ENCODE data around the gene STMN1.
"Not testable (repeated sequence)": the region's sequence is repeated elsewhere in the genome, so short reads cannot be mapped to it uniquely, and the experiment has no call there.

Gene STMN1
- 16.4 to 23.2 (median 18.3) reads per million in 3 donors for total RNA-seq

GRCh38 chr1:25905680-25906643, at the start of gene STMN1:
STMN1 (minus strand) TSS chr1:25906419; CDS start chr1:25904676, 1,743 bp downstream.
- H3K27ac ChIP-seq (ENCODE audit: insufficient read depth, low read length, poor library complexity, severe bottlenecking), result peak within 1 kb of the TSS; percentile 66
- peak within 1 kb of the TSS; percentile 70 for H3K4me3 ChIP-seq (ENCODE audit: insufficient read depth, low read depth, low read length, poor library complexity, severe bottlenecking)
- peaks cover 22% of the 10 kb centered on the region for H3K4me1 ChIP-seq (ENCODE audit: control insufficient read depth, insufficient read depth, low read length, poor library complexity, severe bottlenecking)
- H3K27me3 ChIP-seq (replicated peaks; ENCODE audit: control insufficient read depth, insufficient read depth, low read length, poor library complexity, severe bottlenecking), result no peaks in the 10 kb centered on the region
- no peaks in the 10 kb centered on the region for H3K9me3 ChIP-seq (ENCODE audit: control insufficient read depth, low read length)
- H3K36me3 ChIP-seq (ENCODE audit: control insufficient read depth, insufficient read depth, low read length), result no peaks in the 10 kb centered on the region
- DNase-seq, result peak; percentile 76 to 83 (median 80)

- no peak overlapping the region for H3K4me3 ChIP-seq (ENCODE audit: insufficient read depth, low read depth, low read length, poor library complexity, severe bottlenecking)
- no peak overlapping the region for H3K27ac ChIP-seq (ENCODE audit: insufficient read depth, low read length, poor library complexity, severe bottlenecking)
- H3K36me3 ChIP-seq (ENCODE audit: control insufficient read depth, insufficient read depth, low read length), result no peaks in the 10 kb centered on the region
- no peaks in the 10 kb centered on the region for H3K9me3 ChIP-seq (ENCODE audit: control insufficient read depth, low read length)
- no peak for DNase-seq
- no peaks in the 10 kb centered on the region for H3K4me1 ChIP-seq (ENCODE audit: control insufficient read depth, insufficient read depth, low read length, poor library complexity, severe bottlenecking)
- H3K27me3 ChIP-seq (replicated peaks; ENCODE audit: control insufficient read depth, insufficient read depth, low read length, poor library complexity, severe bottlenecking), result no peaks in the 10 kb centered on the region
These were observed 49.3 kb upstream of the STMN1 start for GRCh38 chr1:25955553-25955952.

GRCh38 chr1:25954282-25954938, 48.2 kb upstream of the STMN1 start:
- Histone ChIP-seq H3K27me3 (replicated peaks; ENCODE audit: control insufficient read depth, insufficient read depth, low read length, poor library complexity, severe bottlenecking) (no peaks in the 10 kb centered on the region), H3K4me3 (ENCODE audit: insufficient read depth, low read depth, low read length, poor library complexity, severe bottlenecking) (no peak overlapping the region), H3K27ac (ENCODE audit: insufficient read depth, low read length, poor library complexity, severe bottlenecking) (no peak overlapping the region), H3K36me3 (ENCODE audit: control insufficient read depth, insufficient read depth, low read length) (no peaks in the 10 kb centered on the region), H3K9me3 (ENCODE audit: control insufficient read depth, low read length) (no peaks in the 10 kb centered on the region), H3K4me1 (ENCODE audit: control insufficient read depth, insufficient read depth, low read length, poor library complexity, severe bottlenecking) (no peaks in the 10 kb centered on the region)
- DNase-seq, result no peak

GRCh38 chr1:25952841-25953401, 46.7 kb upstream of the STMN1 start:
- Histone ChIP-seq H3K4me3 (ENCODE audit: insufficient read depth, low read depth, low read length, poor library complexity, severe bottlenecking) (no peak overlapping the region), H3K9me3 (ENCODE audit: control insufficient read depth, low read length) (no peaks in the 10 kb centered on the region), H3K4me1 (ENCODE audit: control insufficient read depth, insufficient read depth, low read length, poor library complexity, severe bottlenecking) (no peaks in the 10 kb centered on the region), H3K36me3 (ENCODE audit: control insufficient read depth, insufficient read depth, low read length) (no peaks in the 10 kb centered on the region), H3K27ac (ENCODE audit: insufficient read depth, low read length, poor library complexity, severe bottlenecking) (no peak overlapping the region), H3K27me3 (replicated peaks; ENCODE audit: control insufficient read depth, insufficient read depth, low read length, poor library complexity, severe bottlenecking) (no peaks in the 10 kb centered on the region)
- no peak for DNase-seq

- no peak for DNase-seq
- Histone ChIP-seq H3K4me3 (ENCODE audit: insufficient read depth, low read depth, low read length, poor library complexity, severe bottlenecking) (no peak overlapping the region), H3K9me3 (ENCODE audit: control insufficient read depth, low read length) (no peaks in the 10 kb centered on the region), H3K36me3 (ENCODE audit: control insufficient read depth, insufficient read depth, low read length) (no peaks in the 10 kb centered on the region), H3K27me3 (replicated peaks; ENCODE audit: control insufficient read depth, insufficient read depth, low read length, poor library complexity, severe bottlenecking) (no peaks in the 10 kb centered on the region), H3K4me1 (ENCODE audit: control insufficient read depth, insufficient read depth, low read length, poor library complexity, severe bottlenecking) (no peaks in the 10 kb centered on the region), H3K27ac (ENCODE audit: insufficient read depth, low read length, poor library complexity, severe bottlenecking) (no peak overlapping the region)
These were observed 42.4 kb upstream of the STMN1 start for GRCh38 chr1:25948641-25949040.

- H3K9me3 ChIP-seq (ENCODE audit: control insufficient read depth, low read length), result no peaks in the 10 kb centered on the region
- no peak overlapping the region for H3K27ac ChIP-seq (ENCODE audit: insufficient read depth, low read length, poor library complexity, severe bottlenecking)
- H3K4me3 ChIP-seq (ENCODE audit: insufficient read depth, low read depth, low read length, poor library complexity, severe bottlenecking), result no peak overlapping the region
- H3K27me3 ChIP-seq (replicated peaks; ENCODE audit: control insufficient read depth, insufficient read depth, low read length, poor library complexity, severe bottlenecking), result no peaks in the 10 kb centered on the region
- H3K4me1 ChIP-seq (ENCODE audit: control insufficient read depth, insufficient read depth, low read length, poor library complexity, severe bottlenecking), result no peaks in the 10 kb centered on the region
- no peaks in the 10 kb centered on the region for H3K36me3 ChIP-seq (ENCODE audit: control insufficient read depth, insufficient read depth, low read length)
- DNase-seq, result no peak
These were observed 40.8 kb upstream of the STMN1 start for GRCh38 chr1:25947027-25947426.

GRCh38 chr1:25945761-25946160, 39.5 kb upstream of the STMN1 start:
- Histone ChIP-seq H3K36me3 (ENCODE audit: control insufficient read depth, insufficient read depth, low read length) (no peaks in the 10 kb centered on the region), H3K27me3 (replicated peaks; ENCODE audit: control insufficient read depth, insufficient read depth, low read length, poor library complexity, severe bottlenecking) (no peaks in the 10 kb centered on the region), H3K9me3 (ENCODE audit: control insufficient read depth, low read length) (no peaks in the 10 kb centered on the region), H3K27ac (ENCODE audit: insufficient read depth, low read length, poor library complexity, severe bottlenecking) (no peak overlapping the region), H3K4me3 (ENCODE audit: insufficient read depth, low read depth, low read length, poor library complexity, severe bottlenecking) (no peak overlapping the region), H3K4me1 (ENCODE audit: control insufficient read depth, insufficient read depth, low read length, poor library complexity, severe bottlenecking) (no peaks in the 10 kb centered on the region)
- no peak for DNase-seq

- no peak for DNase-seq
- H3K9me3 ChIP-seq (ENCODE audit: control insufficient read depth, low read length), result no peaks in the 10 kb centered on the region
- H3K36me3 ChIP-seq (ENCODE audit: control insufficient read depth, insufficient read depth, low read length), result no peaks in the 10 kb centered on the region
- no peaks in the 10 kb centered on the region for H3K27me3 ChIP-seq (replicated peaks; ENCODE audit: control insufficient read depth, insufficient read depth, low read length, poor library complexity, severe bottlenecking)
- H3K4me3 ChIP-seq (ENCODE audit: insufficient read depth, low read depth, low read length, poor library complexity, severe bottlenecking), result no peak overlapping the region
- H3K4me1 ChIP-seq (ENCODE audit: control insufficient read depth, insufficient read depth, low read length, poor library complexity, severe bottlenecking), result no peaks in the 10 kb centered on the region
- H3K27ac ChIP-seq (ENCODE audit: insufficient read depth, low read length, poor library complexity, severe bottlenecking), result no peak overlapping the region
These were observed 38.8 kb upstream of the STMN1 start for GRCh38 chr1:25944986-25945385.

GRCh38 chr1:25943511-25943910, 37.3 kb upstream of the STMN1 start:
- H3K4me3 ChIP-seq (ENCODE audit: insufficient read depth, low read depth, low read length, poor library complexity, severe bottlenecking); DNase-seq; H3K27ac ChIP-seq (ENCODE audit: insufficient read depth, low read length, poor library complexity, severe bottlenecking); H3K4me1 ChIP-seq (ENCODE audit: control insufficient read depth, insufficient read depth, low read length, poor library complexity, severe bottlenecking); H3K27me3 ChIP-seq (replicated peaks; ENCODE audit: control insufficient read depth, insufficient read depth, low read length, poor library complexity, severe bottlenecking); H3K9me3 ChIP-seq (ENCODE audit: control insufficient read depth, low read length); H3K36me3 ChIP-seq (ENCODE audit: control insufficient read depth, insufficient read depth, low read length): not testable (repeated sequence)

- DNase-seq, result no peak
- H3K4me1 ChIP-seq (ENCODE audit: control insufficient read depth, insufficient read depth, low read length, poor library complexity, severe bottlenecking), result no peaks in the 10 kb centered on the region
- H3K27me3 ChIP-seq (replicated peaks; ENCODE audit: control insufficient read depth, insufficient read depth, low read length, poor library complexity, severe bottlenecking), result no peaks in the 10 kb centered on the region
- H3K36me3 ChIP-seq (ENCODE audit: control insufficient read depth, insufficient read depth, low read length), result no peaks in the 10 kb centered on the region
- H3K4me3 ChIP-seq (ENCODE audit: insufficient read depth, low read depth, low read length, poor library complexity, severe bottlenecking), result no peak overlapping the region
- no peak overlapping the region for H3K27ac ChIP-seq (ENCODE audit: insufficient read depth, low read length, poor library complexity, severe bottlenecking)
- H3K9me3 ChIP-seq (ENCODE audit: control insufficient read depth, low read length), result no peaks in the 10 kb centered on the region
These were observed 30.7 kb upstream of the STMN1 start for GRCh38 chr1:25936947-25937346.

Measured in effector memory CD4-positive, alpha-beta T cell (primary cell).